CD4-positive, CD25-positive, alpha-beta regulatory T cell (primary cell): ENCODE measurements around the gene CBLN3. TPM values are rescaled to one million over a fixed set of nuclear protein-coding genes. Genes with fewer than 3 reads are reported as not detected.

Experiments
- ATAC-seq, 2 donors: fragments of 150-1000 bp; cut with Tn5 transposase; one replicate each; pipeline ENCODE4 v1.10.0; 2021; ENCODE audit warnings: low read depth in 2 of 2, moderate number of reproducible peaks in 2 of 2, moderate library complexity in 1 of 2
- DNase-seq, 3 donors: peaks; one replicate each; pipeline versions ENCODE4 v3.0.0 to v3.0.0-alpha.2; 2012 to 2022; ENCODE audit warnings: mixed read lengths in 1 of 3
- H3K27ac ChIP-seq: one replicate; pipeline ENCODE4 v1.7.0; 2013; ENCODE audit warnings: mild to moderate bottlenecking, low read length; ENCODE audit not compliant: insufficient read depth, poor library complexity, severe bottlenecking
- H3K27me3 ChIP-seq: one replicate; pipeline ENCODE4 v1.7.0; 2013; ENCODE audit warnings: low read length; ENCODE audit not compliant: control insufficient read depth, insufficient read depth
- H3K36me3 ChIP-seq: one replicate; pipeline ENCODE4 v1.7.0; 2013; ENCODE audit warnings: mild to moderate bottlenecking, low read length, moderate library complexity; ENCODE audit not compliant: control insufficient read depth, insufficient read depth
- H3K4me1 ChIP-seq: 2 replicates; pipeline ENCODE4 v1.7.0; 2013; ENCODE audit warnings: mild to moderate bottlenecking, low read length; ENCODE audit not compliant: insufficient read depth, control insufficient read depth, poor library complexity, severe bottlenecking
- H3K4me3 ChIP-seq: one replicate; pipeline ENCODE4 v1.7.0; 2013; ENCODE audit warnings: low read depth, mild to moderate bottlenecking, low read length, moderate library complexity
- H3K9me3 ChIP-seq, 2 experiments: 1 replicate in 1 of 2; 2 replicates in 1 of 2; pipeline ENCODE4 v1.7.0; 2013; ENCODE audit warnings: low read length in 2 of 2, mild to moderate bottlenecking in 1 of 2, moderate library complexity in 1 of 2; ENCODE audit not compliant: control insufficient read depth in 2 of 2
- H3K27ac Mint-ChIP-seq, 3 donors: one replicate each; pipeline ENCODE4 v1.8.0; 2020 to 2022; ENCODE audit warnings: mild to moderate bottlenecking in 3 of 3, mixed read lengths in 3 of 3, moderate library complexity in 2 of 3
- H3K27me3 Mint-ChIP-seq: one replicate; pipeline ENCODE4 v1.8.0; 2022; ENCODE audit warnings: mild to moderate bottlenecking, mixed read lengths
- H3K36me3 Mint-ChIP-seq: one replicate; pipeline ENCODE4 v1.8.0; 2020; ENCODE audit warnings: mixed read lengths
- H3K4me1 Mint-ChIP-seq, 4 donors: one replicate each; pipeline ENCODE4 v1.8.0; 2020 to 2022; ENCODE audit warnings: mixed read lengths in 4 of 4, mild to moderate bottlenecking in 1 of 4
- H3K4me3 Mint-ChIP-seq, 4 donors: one replicate each; pipeline ENCODE4 v1.8.0; 2020 to 2022; ENCODE audit warnings: mild to moderate bottlenecking in 4 of 4, mixed read lengths in 4 of 4, moderate library complexity in 3 of 4
- H3K9me3 Mint-ChIP-seq, 7 donors: one replicate each; pipeline ENCODE4 v1.8.0; 2020 to 2022; ENCODE audit warnings: mixed read lengths in 7 of 7, mild to moderate bottlenecking in 3 of 7, moderate library complexity in 2 of 7
- polyA plus RNA-seq, 4 donors: library from polyadenylated mRNA; unstranded; fragments of 300-500 nt; fragmentation: Illumina TruSeq; gene quantifications; one replicate each; pipeline ENCODE4 v1.2.3, GENCODE V29; 2021
- total RNA-seq: library from RNA; stranded (reverse); gene quantifications from one replicate; pipeline ENCODE4 v1.2.3, GENCODE V29; 2022

Gene CBLN3
- total and polyA plus RNA-seq, 5 donors from 2014 or later: 0.10 to 3.2 (median 0.11) TPM

DNA sequence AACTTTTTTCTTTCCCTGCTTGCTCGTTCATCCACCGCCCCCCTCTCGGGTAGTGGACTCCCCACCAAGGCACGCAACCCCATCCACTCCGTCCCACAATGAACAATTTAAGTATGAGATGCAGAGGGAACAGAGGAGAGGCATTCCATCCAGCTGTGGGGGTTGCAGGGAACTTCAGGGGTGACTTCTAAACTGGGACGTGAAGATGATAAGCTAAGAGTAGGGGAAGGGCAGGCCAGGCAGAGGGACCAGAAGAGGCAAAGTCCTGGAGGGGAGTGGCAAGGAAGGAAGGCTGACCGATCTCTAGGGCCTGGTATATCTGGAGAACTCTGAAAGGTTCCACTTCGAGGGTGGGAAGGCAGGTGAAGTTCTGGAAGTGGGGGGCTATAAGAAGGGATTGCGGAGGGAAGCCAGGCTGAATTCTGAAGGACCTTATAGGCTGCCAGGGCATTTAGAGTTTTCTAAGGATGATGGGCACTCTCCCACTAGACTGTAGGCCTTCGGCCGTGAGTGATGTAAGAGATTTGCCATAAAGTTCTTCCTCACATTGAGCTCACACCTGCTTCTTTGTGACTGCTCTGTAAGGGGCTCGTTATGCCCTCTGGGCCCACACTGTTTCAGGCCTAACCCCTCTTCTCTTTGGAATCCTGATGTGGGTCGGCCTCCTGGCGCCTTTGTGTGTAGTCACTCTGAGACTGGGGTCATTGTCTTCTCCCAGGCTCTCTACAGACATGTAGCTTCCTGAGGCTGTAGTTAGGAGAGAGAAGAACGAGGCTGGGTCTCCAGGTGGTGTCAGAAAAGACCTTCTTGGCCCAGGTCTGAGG is 49.3 kb downstream of the CBLN3 start:
- no peak for ATAC-seq
- no peaks in the 10 kb centered on the region for H3K9me3 ChIP-seq
- Mint-ChIP-seq H3K27ac (no peak overlapping the region), H3K4me3 (peak overlapping the region in 1 of 4 donors; percentile 19), H3K36me3 (no peaks in the 10 kb centered on the region), H3K27me3 (peaks cover 18% of the 10 kb centered on the region), H3K9me3 (peaks cover 0 to 1% (median 0%) of the 10 kb centered on the region in 7 donors), H3K4me1 (no peaks in the 10 kb centered on the region)
- no peak overlapping the region for H3K27ac ChIP-seq
- H3K4me1 ChIP-seq: no peaks in the 10 kb centered on the region
- H3K4me3 ChIP-seq: no peak overlapping the region
- H3K27me3 ChIP-seq: peaks cover 7% of the 10 kb centered on the region
- H3K36me3 ChIP-seq: no peaks in the 10 kb centered on the region
- no peak for DNase-seq

DNA sequence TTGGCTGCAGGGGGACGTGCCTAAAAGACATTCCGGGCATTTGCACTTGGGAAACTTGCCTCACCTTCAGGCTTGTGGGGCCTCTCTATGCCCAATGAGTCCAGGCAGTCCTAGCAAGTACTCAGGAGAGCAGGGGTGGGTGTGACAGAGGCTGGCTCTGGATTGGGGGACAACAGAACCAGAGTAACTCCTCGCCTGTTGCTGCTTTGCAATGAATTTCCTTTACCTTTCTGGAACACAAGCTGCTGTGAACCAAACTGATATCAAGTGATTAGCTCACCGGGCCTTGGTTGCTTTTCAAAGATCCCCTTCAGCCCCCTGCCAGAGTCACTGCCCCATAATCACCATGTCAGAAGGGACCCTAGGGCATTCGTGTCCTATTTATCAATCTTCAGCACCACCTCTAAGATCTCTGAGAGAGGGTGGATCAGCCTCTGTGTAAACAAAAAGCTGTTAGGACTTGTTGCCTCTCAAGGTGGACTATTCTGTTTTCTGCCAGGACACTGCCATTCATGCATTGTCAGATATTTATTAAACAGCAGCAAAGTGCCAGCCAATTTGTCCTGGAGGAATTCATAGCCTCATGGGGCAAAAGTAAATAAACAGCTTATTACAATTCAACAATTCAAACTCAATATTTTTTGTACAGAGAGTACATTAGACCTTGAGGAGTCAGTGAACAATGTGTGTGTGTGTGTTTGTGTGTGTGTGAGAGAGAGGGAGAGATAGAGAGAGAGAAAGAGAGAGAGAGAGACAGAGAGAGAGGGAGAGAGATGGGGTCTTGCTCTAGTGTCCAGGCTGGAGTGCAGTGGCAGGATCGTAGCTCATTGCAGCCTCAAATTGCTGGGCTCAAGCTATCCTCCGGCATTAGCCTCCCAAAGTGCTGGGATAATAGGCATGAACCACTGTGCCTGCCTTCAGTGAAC is 50.2 kb downstream of the CBLN3 start:
- no peaks in the 10 kb centered on the region for H3K36me3 ChIP-seq
- no peak overlapping the region for H3K27ac ChIP-seq
- ATAC-seq (no peak), DNase-seq (no peak)
- H3K4me3 Mint-ChIP-seq: no peak overlapping the region
- H3K4me3 ChIP-seq: no peak overlapping the region
- no peaks in the 10 kb centered on the region for H3K4me1 Mint-ChIP-seq
- no peaks in the 10 kb centered on the region for H3K9me3 ChIP-seq
- peaks cover 6% of the 10 kb centered on the region for H3K27me3 ChIP-seq
- H3K27me3 Mint-ChIP-seq: peaks cover 24% of the 10 kb centered on the region
- H3K36me3 Mint-ChIP-seq: no peaks in the 10 kb centered on the region
- peaks cover 0 to 1% (median 0%) of the 10 kb centered on the region in 7 donors for H3K9me3 Mint-ChIP-seq
- no peaks in the 10 kb centered on the region for H3K4me1 ChIP-seq
- H3K27ac Mint-ChIP-seq: peak overlapping the region in 1 of 3 donors; percentile 20

DNA sequence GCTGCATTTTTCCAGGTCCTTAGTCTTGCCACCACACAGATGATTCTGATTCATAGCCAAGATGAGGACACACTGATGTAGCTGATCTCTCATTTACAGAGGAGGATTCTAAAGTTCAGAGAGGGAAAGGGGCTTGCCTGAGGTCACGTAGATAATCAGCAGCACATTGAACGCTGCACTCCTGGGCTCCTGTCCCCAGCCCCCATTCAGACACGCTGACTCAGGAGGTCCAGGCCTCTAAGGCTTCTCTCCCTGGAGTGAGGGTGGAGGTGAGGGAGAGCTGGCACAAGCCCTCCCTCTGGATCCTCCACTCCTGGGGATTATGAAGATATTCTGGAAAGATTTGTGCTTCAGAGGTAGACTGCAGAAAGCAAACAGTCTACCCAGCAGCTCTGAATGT is 51.1 kb downstream of the CBLN3 start:
- DNase-seq: no peak
- H3K4me3 ChIP-seq: no peak overlapping the region
- no peaks in the 10 kb centered on the region for H3K36me3 Mint-ChIP-seq
- no peaks in the 10 kb centered on the region for H3K4me1 Mint-ChIP-seq
- H3K27ac ChIP-seq: no peak overlapping the region
- H3K9me3 ChIP-seq: no peaks in the 10 kb centered on the region
- no peaks in the 10 kb centered on the region for H3K4me1 ChIP-seq
- peaks cover 33% of the 10 kb centered on the region for H3K27me3 Mint-ChIP-seq
- no peaks in the 10 kb centered on the region for H3K9me3 Mint-ChIP-seq
- no peaks in the 10 kb centered on the region for H3K36me3 ChIP-seq
- no peak overlapping the region for H3K4me3 Mint-ChIP-seq
- no peak for ATAC-seq
- H3K27me3 ChIP-seq: peaks cover 1% of the 10 kb centered on the region
- H3K27ac Mint-ChIP-seq: peak overlapping the region in 1 of 3 donors; percentile 20

DNA sequence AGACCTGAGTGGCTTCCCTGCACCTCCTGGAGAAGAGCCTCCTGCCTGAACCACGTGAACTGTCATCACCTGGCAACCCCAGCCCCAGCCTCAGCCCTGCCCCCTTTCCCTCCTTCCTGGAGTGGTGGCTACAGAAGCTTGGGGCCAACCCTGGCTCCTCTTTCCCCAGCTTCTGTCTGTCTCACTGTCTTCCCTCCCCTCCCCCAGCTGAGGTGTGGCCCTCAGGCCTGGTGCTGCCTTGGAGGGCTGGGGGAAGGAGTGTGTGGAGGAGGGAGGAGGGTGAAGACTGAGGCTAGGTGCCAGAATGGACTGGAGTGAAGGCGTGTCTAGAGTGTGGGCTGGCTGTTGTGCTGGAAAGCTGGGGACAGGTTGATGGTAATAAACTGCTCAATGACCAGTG is 51.8 kb downstream of the CBLN3 start:
- H3K27ac Mint-ChIP-seq: no peak overlapping the region
- no peaks in the 10 kb centered on the region for H3K9me3 ChIP-seq
- H3K27me3 Mint-ChIP-seq: peaks cover 37% of the 10 kb centered on the region
- no peaks in the 10 kb centered on the region for H3K4me1 ChIP-seq
- H3K36me3 ChIP-seq: no peaks in the 10 kb centered on the region
- no peak overlapping the region for H3K4me3 ChIP-seq
- no peaks in the 10 kb centered on the region for H3K36me3 Mint-ChIP-seq
- ATAC-seq (no peak), DNase-seq (no peak)
- no peaks in the 10 kb centered on the region for H3K9me3 Mint-ChIP-seq
- H3K27me3 ChIP-seq: no peaks in the 10 kb centered on the region
- no peak overlapping the region for H3K27ac ChIP-seq
- H3K4me1 Mint-ChIP-seq: no peaks in the 10 kb centered on the region
- H3K4me3 Mint-ChIP-seq: no peak overlapping the region

DNA sequence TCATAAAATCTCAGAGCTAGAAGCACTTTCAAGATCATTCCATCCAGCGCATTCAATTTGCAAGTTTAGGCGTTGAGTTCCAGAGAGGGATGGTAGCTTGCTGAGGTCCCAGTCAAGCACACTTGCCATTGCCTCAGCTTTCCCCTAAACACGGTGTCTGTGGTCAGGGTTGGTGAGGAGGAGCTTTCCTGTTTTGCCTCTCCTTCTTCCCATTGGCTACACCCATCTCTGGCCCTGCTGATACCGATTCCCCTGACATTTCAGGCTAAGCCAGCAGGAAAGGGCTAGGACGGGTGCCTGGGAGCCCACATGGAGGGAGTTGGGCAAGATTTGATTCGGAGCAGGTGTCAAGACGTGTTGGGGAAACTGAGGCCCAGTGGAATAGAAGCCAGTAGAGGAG is 52.3 kb downstream of the CBLN3 start:
- Histone ChIP-seq H3K9me3 (no peaks in the 10 kb centered on the region), H3K4me3 (no peak overlapping the region), H3K36me3 (no peaks in the 10 kb centered on the region), H3K27ac (no peak overlapping the region), H3K27me3 (no peaks in the 10 kb centered on the region), H3K4me1 (no peaks in the 10 kb centered on the region)
- H3K27ac Mint-ChIP-seq: no peak overlapping the region
- H3K36me3 Mint-ChIP-seq: no peaks in the 10 kb centered on the region
- DNase-seq: no peak
- no peak overlapping the region for H3K4me3 Mint-ChIP-seq
- no peaks in the 10 kb centered on the region for H3K4me1 Mint-ChIP-seq
- peaks cover 41% of the 10 kb centered on the region for H3K27me3 Mint-ChIP-seq
- no peak for ATAC-seq
- no peaks in the 10 kb centered on the region for H3K9me3 Mint-ChIP-seq

Other genes with a start within 250 kb of the CBLN3 start
- gene IPO4, start 240.9 kb downstream of the CBLN3 start, total RNA-seq: 33.7 TPM
- 10 to 100 TPM; 13.0 to 14.8 (median 14.1) TPM for gene IPO4, start 240.9 kb downstream of the CBLN3 start, polyA plus RNA-seq
- 20.0 TPM for gene TM9SF1, start 234.2 kb downstream of the CBLN3 start, total RNA-seq
- 10 to 100 TPM; 36.8 to 42.3 (median 40.0) TPM for gene TM9SF1, start 234.2 kb downstream of the CBLN3 start, polyA plus RNA-seq
- 0.44 TPM for gene TSSK4, start 224.0 kb downstream of the CBLN3 start, total RNA-seq
- gene TSSK4, start 224.0 kb downstream of the CBLN3 start, polyA plus RNA-seq: 1 to 10 TPM in 3 of 4 donors, under 1 TPM in 1; 0.86 to 1.5 (median 1.2) TPM
- 108 TPM for gene CHMP4A, start 216.2 kb downstream of the CBLN3 start, total RNA-seq
- 100 to 1,000 TPM; 122 to 154 (median 142) TPM for gene CHMP4A, start 216.2 kb downstream of the CBLN3 start, polyA plus RNA-seq
- gene MDP1, start 213.6 kb downstream of the CBLN3 start, total RNA-seq: 6.0 TPM
- gene MDP1, start 213.6 kb downstream of the CBLN3 start, polyA plus RNA-seq: 10 to 100 TPM; 29.0 to 52.6 (median 35.6) TPM
- gene NEDD8, start 197.3 kb downstream of the CBLN3 start, total RNA-seq: 89.1 TPM
- 100 to 1,000 TPM; 334 to 440 (median 349) TPM for gene NEDD8, start 197.3 kb downstream of the CBLN3 start, polyA plus RNA-seq
- 49.0 TPM for gene GMPR2, start 196.7 kb downstream of the CBLN3 start, total RNA-seq
- 100 to 1,000 TPM in 3 of 4 donors, 10 to 100 TPM in 1; 95.5 to 117 (median 112) TPM for gene GMPR2, start 196.7 kb downstream of the CBLN3 start, polyA plus RNA-seq
- 169 TPM for gene TINF2, start 187.0 kb downstream of the CBLN3 start, total RNA-seq
- 100 to 1,000 TPM; 216 to 242 (median 223) TPM for gene TINF2, start 187.0 kb downstream of the CBLN3 start, polyA plus RNA-seq
- gene TGM1, start 166.5 kb downstream of the CBLN3 start, total RNA-seq: 4.0 TPM
- gene TGM1, start 166.5 kb downstream of the CBLN3 start, polyA plus RNA-seq: not detected
- gene RABGGTA, start 158.1 kb downstream of the CBLN3 start, total RNA-seq: 78.6 TPM
- gene RABGGTA, start 158.1 kb downstream of the CBLN3 start, polyA plus RNA-seq: 10 to 100 TPM; 25.1 to 40.4 (median 30.3) TPM
- 41.2 TPM for gene DHRS1, start 129.9 kb downstream of the CBLN3 start, total RNA-seq
- gene DHRS1, start 129.9 kb downstream of the CBLN3 start, polyA plus RNA-seq: 10 to 100 TPM; 21.7 to 48.5 (median 31.9) TPM
- 30.0 TPM for gene NOP9, start 129.8 kb downstream of the CBLN3 start, total RNA-seq
- gene NOP9, start 129.8 kb downstream of the CBLN3 start, polyA plus RNA-seq: 1 to 10 TPM; 1.3 to 2.5 (median 1.8) TPM
- 13.2 TPM for gene CIDEB, start 121.7 kb downstream of the CBLN3 start, total RNA-seq
- 10 to 100 TPM in 2 of 4 donors, 1 to 10 TPM in 2; 8.9 to 13.6 (median 9.7) TPM for gene CIDEB, start 121.7 kb downstream of the CBLN3 start, polyA plus RNA-seq
- 18.1 TPM for gene LTB4R2, start 119.5 kb downstream of the CBLN3 start, total RNA-seq
- 1 to 10 TPM in 3 of 4 donors, under 1 TPM in 1; 1.00 to 2.2 (median 1.7) TPM for gene LTB4R2, start 119.5 kb downstream of the CBLN3 start, polyA plus RNA-seq
- 17.5 TPM for gene LTB4R, start 118.2 kb downstream of the CBLN3 start, total RNA-seq
- 1 to 10 TPM; 3.5 to 7.8 (median 6.3) TPM for gene LTB4R, start 118.2 kb downstream of the CBLN3 start, polyA plus RNA-seq
- gene ADCY4, start 94.6 kb downstream of the CBLN3 start, total RNA-seq: 10.7 TPM
- gene ADCY4, start 94.6 kb downstream of the CBLN3 start, polyA plus RNA-seq: under 1 TPM in 2 of 4 donors, not detected in 2; 0.32 to 0.39 TPM
- gene RIPK3, start 89.7 kb downstream of the CBLN3 start, total RNA-seq: 41.2 TPM
- gene RIPK3, start 89.7 kb downstream of the CBLN3 start, polyA plus RNA-seq: 10 to 100 TPM; 14.9 to 24.6 (median 19.4) TPM
- gene NFATC4, start 61.5 kb downstream of the CBLN3 start, total RNA-seq: not detected
- gene NFATC4, start 61.5 kb downstream of the CBLN3 start, polyA plus RNA-seq: not detected
- gene NYNRIN, start 30.7 kb downstream of the CBLN3 start, total RNA-seq: 0.22 TPM
- gene NYNRIN, start 30.7 kb downstream of the CBLN3 start, polyA plus RNA-seq: under 1 TPM in 1 of 4 donors, not detected in 3; 0.02 TPM
- 139 TPM for gene KHNYN, start 286 bp upstream of the CBLN3 start, total RNA-seq
- gene KHNYN, start 286 bp upstream of the CBLN3 start, polyA plus RNA-seq: 10 to 100 TPM; 12.4 to 16.5 (median 15.0) TPM
- gene SDR39U1, start 13.1 kb upstream of the CBLN3 start, total RNA-seq: 79.9 TPM
- 10 to 100 TPM; 46.1 to 63.1 (median 60.5) TPM for gene SDR39U1, start 13.1 kb upstream of the CBLN3 start, polyA plus RNA-seq
- gene CMA1, start 78.6 kb upstream of the CBLN3 start, total RNA-seq: not detected
- gene CMA1, start 78.6 kb upstream of the CBLN3 start, polyA plus RNA-seq: not detected
- gene CTSG, start 146.6 kb upstream of the CBLN3 start, total RNA-seq: not detected
- not detected for gene CTSG, start 146.6 kb upstream of the CBLN3 start, polyA plus RNA-seq
- 0.86 TPM for gene GZMH, start 180.0 kb upstream of the CBLN3 start, total RNA-seq
- under 1 TPM; 0.38 to 0.60 (median 0.55) TPM for gene GZMH, start 180.0 kb upstream of the CBLN3 start, polyA plus RNA-seq
- not detected for gene GZMB, start 204.5 kb upstream of the CBLN3 start, total RNA-seq
- 1 to 10 TPM in 2 of 4 donors, under 1 TPM in 1, not detected in 1; 0.29 to 3.0 (median 1.0) TPM for gene GZMB, start 204.5 kb upstream of the CBLN3 start, polyA plus RNA-seq